OCI-M2 (cell line): Measurements from ENCODE around the gene NLGN1.

Source experiments
- DNase-seq: peaks from one replicate; lab custom pipeline; 2025; ENCODE audit not compliant: unreplicated experiment; lab: John Stamatoyannopoulos, UW

The NLGN1 gene

GRCh38 chr3:173748105-173748504 lies 350.6 kb downstream of the NLGN1 start:
- DNase-seq, result no peak

DNA sequence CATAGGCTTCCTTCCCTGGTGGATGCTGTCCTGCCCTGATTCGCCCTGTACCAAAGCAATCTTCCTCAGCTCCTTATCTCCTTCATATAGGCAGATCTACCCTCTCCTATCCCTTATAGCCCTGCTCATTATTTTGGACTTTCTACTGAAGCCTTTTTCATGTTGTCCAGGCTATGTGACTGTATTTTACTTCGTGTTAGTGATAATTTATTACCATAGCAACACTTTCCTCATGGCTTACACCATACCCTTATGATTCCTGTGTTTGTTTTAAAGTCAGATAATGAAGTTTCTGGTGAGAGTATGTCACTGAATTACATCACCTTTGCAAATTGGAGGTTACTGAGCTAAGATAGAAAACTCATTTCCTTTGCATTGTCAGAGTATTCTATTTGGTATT lies 352.6 kb downstream of the NLGN1 start:
- no peak for DNase-seq

GRCh38 chr3:173750591-173750990 lies 353.0 kb downstream of the NLGN1 start:
- no peak for DNase-seq

DNA sequence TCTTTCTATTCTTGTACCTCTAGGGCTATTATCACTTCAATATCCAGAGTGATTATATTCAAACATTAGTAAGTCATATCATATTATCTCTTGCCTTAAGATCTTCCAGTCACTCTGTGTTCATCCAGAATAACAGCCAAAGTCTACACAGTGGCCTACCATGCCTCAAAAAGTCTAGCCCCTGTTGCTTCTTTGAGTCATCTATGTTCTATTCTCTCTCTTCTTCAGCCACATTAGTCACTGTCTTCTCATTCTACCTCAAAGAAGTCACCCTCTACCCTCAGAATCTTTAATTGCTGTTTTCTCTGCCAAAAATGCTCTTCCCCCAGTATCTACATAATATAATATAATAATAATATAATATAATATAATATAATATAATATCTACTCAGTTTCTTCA lies 356.0 kb downstream of the NLGN1 start:
- DNase-seq, result no peak

DNA sequence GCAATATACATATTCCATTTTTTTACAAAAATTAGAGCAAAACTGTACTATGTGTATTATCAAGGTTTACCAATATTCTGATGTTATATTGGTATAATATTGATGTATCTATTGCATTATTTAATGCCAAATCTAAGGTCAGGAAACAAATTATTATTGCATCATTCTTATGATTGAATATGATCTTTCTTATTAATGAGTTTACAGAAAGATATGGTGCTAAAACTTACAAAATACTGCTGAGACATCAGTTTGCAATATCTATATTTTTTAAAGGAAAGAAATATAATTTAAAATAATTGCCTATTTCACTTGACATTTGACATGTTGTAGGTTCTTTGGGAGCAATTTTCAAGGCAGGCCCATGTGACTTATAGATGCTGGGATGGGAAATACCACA lies 357.6 kb downstream of the NLGN1 start:
- no peak for DNase-seq

DNA sequence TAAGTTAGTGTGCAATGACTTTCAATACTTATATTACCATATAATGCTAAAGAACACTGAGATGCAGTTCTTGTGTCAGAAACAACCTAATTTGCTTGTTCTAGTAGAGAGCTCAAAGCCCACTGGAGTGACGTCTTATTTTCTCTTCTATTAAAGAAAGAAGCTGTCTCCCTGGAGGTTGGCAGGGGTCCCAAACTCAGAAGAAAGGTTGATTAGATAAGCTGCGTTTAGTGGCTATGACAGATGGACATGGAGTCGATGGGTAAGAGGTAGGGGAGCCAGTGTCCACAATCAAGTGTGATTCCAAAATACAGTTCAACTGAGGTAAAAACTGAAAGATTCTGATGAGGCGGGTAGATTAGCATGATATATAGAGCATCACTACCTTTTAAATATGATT lies 363.6 kb downstream of the NLGN1 start:
- DNase-seq, result no peak

- DNase-seq, result no peak
Observed at GRCh38 chr3:173762501-173762900, 365.0 kb downstream of the NLGN1 start.

- DNase-seq, result no peak
Observed at GRCh38 chr3:173770011-173770410, 372.5 kb downstream of the NLGN1 start.

- no peak for DNase-seq
Observed at GRCh38 chr3:173770796-173771573, 373.4 kb downstream of the NLGN1 start.

GRCh38 chr3:173773800-173774199 lies 376.3 kb downstream of the NLGN1 start:
- DNase-seq, result no peak

DNA sequence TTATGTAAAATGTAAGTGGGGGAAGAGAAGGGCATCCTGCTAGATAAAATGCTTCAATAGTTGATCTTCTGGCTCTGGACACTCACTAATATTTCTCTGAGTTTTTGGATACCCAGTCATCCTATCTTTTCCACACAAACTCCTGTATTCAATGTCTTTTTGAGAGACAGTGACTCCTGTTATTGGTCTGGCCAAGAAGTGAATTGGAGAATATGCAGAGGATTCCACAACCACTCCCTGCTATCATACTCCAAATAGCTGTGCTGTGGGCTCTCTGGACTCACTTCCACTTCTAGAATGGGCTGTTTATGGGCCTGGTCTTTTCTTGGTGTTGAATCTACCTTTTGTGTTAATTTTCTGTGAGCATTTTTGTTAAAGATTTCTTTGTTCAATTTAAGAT lies 376.8 kb downstream of the NLGN1 start:
- DNase-seq, result no peak

GRCh38 chr3:173778251-173778650 lies 380.7 kb downstream of the NLGN1 start:
- DNase-seq, result no peak

DNA sequence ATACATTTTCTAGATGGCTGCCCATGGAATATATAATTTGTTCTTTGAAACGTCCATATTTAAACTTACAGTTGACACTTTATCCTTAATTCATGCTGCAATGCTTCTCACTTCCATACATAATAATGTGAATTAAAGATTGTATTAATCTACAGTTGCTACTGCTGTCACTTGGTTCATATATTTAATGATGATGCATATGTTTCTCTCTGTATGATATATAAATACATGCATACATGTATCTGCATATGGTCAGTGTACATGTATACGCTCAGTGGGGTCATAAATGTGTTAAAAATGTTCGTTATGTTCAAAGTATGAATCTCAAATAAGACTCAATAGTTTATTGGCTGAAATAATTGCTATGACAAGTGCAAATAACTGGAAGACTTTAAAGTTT lies 382.5 kb downstream of the NLGN1 start:
- DNase-seq, result no peak

GRCh38 chr3:173785004-173785403 lies 387.5 kb downstream of the NLGN1 start:
- no peak for DNase-seq

DNA sequence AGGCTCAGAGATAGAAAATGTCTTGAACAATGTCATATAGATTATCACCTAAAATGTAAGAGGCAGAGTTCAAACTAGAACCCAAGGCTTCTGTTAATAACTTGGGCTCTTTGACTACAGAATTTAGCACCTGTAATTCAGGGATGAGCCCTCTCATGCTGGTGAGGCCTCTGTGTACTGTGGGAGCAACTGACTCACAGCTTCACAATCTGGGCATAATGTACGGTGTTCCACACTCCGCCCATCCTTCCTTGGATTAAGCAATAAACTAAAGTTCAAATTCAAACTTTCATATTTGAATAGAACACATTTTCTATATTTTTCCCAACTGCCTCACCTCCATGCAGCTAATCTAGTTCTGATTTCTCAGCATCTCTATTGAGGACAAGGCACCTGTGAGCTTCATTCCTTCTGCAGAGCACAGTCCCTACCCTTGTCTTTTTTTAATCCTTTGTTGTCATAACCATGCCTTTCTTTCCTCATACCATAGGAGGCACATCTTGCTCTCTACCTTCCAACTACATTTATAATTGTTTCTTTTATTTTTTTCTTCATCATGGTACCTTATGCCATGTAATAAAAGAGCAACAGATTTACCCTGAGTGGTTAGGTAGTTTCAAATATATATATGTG lies 392.1 kb downstream of the NLGN1 start:
- DNase-seq, result no peak

- no peak for DNase-seq
Observed at GRCh38 chr3:173793963-173794362, 396.4 kb downstream of the NLGN1 start.

DNA sequence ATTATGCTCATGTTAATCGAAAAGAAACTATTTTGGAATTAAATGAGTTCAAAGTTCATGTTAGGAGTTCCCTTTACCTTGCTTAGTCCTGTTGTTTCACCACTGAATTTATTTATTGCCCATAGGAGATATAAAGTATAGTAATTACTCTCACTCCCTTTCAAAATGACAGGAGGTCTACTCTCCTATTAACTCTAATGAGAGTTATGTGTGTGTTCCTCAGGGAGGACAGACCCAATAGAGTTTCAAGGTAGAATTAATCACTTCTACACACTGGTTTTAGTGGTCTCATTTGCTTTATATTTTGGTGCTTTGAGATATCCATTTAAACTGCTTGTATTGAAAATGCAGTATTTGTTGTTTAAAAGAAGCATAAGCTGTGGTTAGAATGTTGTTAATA lies 398.9 kb downstream of the NLGN1 start:
- DNase-seq, result no peak

- no peak for DNase-seq
Observed at GRCh38 chr3:173796890-173797289, 399.3 kb downstream of the NLGN1 start.

DNA sequence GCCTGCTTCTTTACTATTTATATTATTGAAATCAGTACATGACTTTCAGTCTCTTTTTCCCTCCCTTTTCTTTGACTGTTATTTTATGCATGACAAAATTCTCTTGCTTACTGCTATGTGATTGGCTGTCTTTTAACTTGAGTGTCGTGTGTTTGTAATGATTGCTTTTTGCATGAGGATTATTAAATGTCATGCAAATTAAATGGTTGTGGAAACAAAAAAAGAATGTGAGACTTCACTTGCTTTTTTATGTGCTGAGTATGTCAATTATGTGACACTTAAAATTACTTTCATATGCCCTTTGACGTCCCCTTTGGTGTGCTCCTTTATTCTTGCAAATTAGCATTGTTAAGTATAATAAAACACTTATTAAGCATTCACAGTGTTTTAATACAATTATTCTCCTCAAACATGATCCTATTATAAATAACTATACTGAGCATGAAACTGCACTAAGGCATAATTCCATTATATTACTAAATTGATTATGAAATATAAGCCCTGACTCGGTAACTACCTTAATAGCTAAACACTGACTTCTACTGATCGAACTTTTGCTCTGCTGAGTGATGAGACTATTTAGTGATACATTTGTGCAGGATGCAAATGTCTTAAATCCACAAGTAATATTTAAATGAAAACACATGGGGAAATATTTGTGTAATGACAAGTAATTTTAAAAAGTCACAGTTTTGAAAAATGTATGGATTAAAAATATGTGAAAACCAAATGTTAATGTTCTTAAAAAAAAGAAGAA lies 401.7 kb downstream of the NLGN1 start:
- no peak for DNase-seq

GRCh38 chr3:173800154-173800553 lies 402.6 kb downstream of the NLGN1 start:
- DNase-seq, result no peak

- DNase-seq, result no peak
Observed at GRCh38 chr3:173814809-173815208, 417.3 kb downstream of the NLGN1 start.

DNA sequence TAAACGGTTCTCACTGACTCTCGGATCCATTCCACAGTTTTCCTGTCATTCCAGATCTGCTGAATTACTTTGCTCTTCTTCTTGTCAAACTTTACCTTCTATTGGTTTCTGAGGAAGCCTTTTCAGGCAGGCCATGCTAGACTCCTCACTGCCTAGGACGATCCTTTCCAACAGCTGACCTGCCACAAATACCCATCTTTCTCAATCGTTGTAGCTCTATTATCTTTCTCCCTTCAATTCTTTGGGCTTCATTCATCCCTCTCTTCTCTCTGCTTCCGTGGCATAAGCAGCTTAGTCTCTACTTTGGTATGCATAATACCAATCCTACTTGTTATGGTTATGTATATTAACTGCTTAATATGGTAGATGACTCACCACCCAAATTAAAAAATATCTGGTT lies 421.8 kb downstream of the NLGN1 start:
- DNase-seq, result no peak
